ENCODE data around the gene CXCL16. TPM values are rescaled to one million over a fixed set of nuclear protein-coding genes. Genes with fewer than 3 reads are reported as not detected.
"Not testable (repeated sequence)": the region's sequence is repeated elsewhere in the genome, so short reads cannot be mapped to it uniquely, and the experiment has no call there.

CXCL16 gene
- total and polyA plus RNA-seq, 2 donors (not counting 1 experiment from before 2014, with no cell fraction given) = 0.83 to 2.0 TPM

- Histone ChIP-seq H3K4me3 (replicated peaks in 1 of 4; ENCODE audit: control extremely low read depth in 1 of 4, insufficient read depth in 1 of 4, low read depth in 3 of 4, low read length in 4 of 4) (peak overlapping the region in 1 of 4 experiments; percentile 98), H3K36me3 (ENCODE audit: control insufficient read depth, insufficient read depth, low read length) (no peaks in the 10 kb centered on the region), H4K20me1 (ENCODE audit: control insufficient read depth, extremely low read depth, insufficient read depth, low read length) (no peaks in the 10 kb centered on the region), H3K27ac (ENCODE audit: insufficient read depth, low read length) (no peak overlapping the region), H3K79me2 (ENCODE audit: control insufficient read depth, insufficient read depth, low read length) (peaks cover 12% of the 10 kb centered on the region), H3K27me3 (ENCODE audit: control insufficient read depth, insufficient read depth, low read length) (no peaks in the 10 kb centered on the region), H3K9me3 (ENCODE audit: control insufficient read depth, insufficient read depth, low read depth, low read length) (no peaks in the 10 kb centered on the region), H2AFZ (ENCODE audit: low read length) (no peak overlapping the region), H3K4me1 (ENCODE audit: control insufficient read depth, extremely low read depth, insufficient read depth, low read length) (peaks cover 6% of the 10 kb centered on the region), H3K4me2 (ENCODE audit: extremely low read depth, insufficient read depth, low read length) (no peak overlapping the region), H3K9ac (ENCODE audit: insufficient read depth, low read length) (no peak overlapping the region)
- TF ChIP-seq EZH2 (IDR thresholded peaks at IDR 0.05; ENCODE audit: low read length, missing control alignments) = no peak
- no peak for TF ChIP-seq CTCF (conservative IDR thresholded peaks at IDR 0.05 in 1 of 2, IDR thresholded peaks at IDR 0.05 in 1 of 2; ENCODE audit: low read depth in 1 of 2, low read length in 2 of 2)
- no peak for DNase-seq (ENCODE audit: low read depth in 2 of 2)
Observed at GRCh38 chr17:4704991-4705390, 34.7 kb downstream of the CXCL16 start.

DNA sequence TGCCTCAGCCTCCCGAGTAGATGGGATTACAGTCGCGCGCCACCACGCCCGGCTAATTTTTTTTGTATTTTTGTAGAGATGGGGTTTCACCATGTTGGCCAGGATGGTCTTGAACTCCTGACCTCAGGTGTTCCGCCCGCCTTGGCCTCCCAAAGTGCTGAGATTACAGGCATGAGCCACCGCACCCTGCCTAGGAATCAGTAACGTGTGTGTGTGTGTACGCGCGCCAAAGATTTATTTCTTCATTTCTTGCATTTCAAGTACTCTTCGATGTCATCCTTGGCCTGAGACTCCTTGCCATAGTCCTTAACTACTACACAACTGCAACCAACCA, 35.2 kb downstream of the CXCL16 start:
- Histone ChIP-seq H3K79me2 (ENCODE audit: control insufficient read depth, insufficient read depth, low read length) (peaks cover 12% of the 10 kb centered on the region), H3K27ac (ENCODE audit: insufficient read depth, low read length) (peak overlapping the region; percentile 80), H3K4me3 (replicated peaks in 1 of 4; ENCODE audit: control extremely low read depth in 1 of 4, insufficient read depth in 1 of 4, low read depth in 3 of 4, low read length in 4 of 4) (peak overlapping the region; percentile 85 to 98 (median 90))
- H3K27me3 ChIP-seq (ENCODE audit: control insufficient read depth, insufficient read depth, low read length); H3K36me3 ChIP-seq (ENCODE audit: control insufficient read depth, insufficient read depth, low read length); H3K9me3 ChIP-seq (ENCODE audit: control insufficient read depth, insufficient read depth, low read depth, low read length); H3K4me2 ChIP-seq (ENCODE audit: extremely low read depth, insufficient read depth, low read length); DNase-seq (ENCODE audit: low read depth in 2 of 2); H2AFZ ChIP-seq (ENCODE audit: low read length); H3K9ac ChIP-seq (ENCODE audit: insufficient read depth, low read length); H3K4me1 ChIP-seq (ENCODE audit: control insufficient read depth, extremely low read depth, insufficient read depth, low read length); H4K20me1 ChIP-seq (ENCODE audit: control insufficient read depth, extremely low read depth, insufficient read depth, low read length): not testable (repeated sequence)

DNA sequence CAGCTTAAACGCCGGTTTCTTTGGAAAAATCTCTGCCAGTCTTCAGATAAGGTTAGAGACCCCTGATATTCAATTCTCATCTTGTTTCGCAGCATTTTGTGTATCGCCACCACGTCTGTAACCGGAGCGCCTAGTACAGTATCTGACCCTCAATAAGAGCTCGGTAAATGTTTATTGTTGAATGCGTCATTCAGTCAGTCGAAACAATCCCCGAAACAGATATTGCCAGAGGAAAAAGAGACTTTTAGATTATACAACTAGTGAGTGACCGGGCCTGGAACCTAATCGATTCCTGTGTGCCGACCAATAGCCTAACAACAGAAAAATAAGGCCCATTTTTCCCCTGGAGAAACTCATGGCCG, 36.4 kb downstream of the CXCL16 start:
- Histone ChIP-seq H3K36me3 (ENCODE audit: control insufficient read depth, insufficient read depth, low read length) (no peaks in the 10 kb centered on the region), H4K20me1 (ENCODE audit: control insufficient read depth, extremely low read depth, insufficient read depth, low read length) (no peaks in the 10 kb centered on the region), H3K4me2 (ENCODE audit: extremely low read depth, insufficient read depth, low read length) (peak overlapping the region; percentile 57), H2AFZ (ENCODE audit: low read length) (peak overlapping the region; percentile 60), H3K79me2 (ENCODE audit: control insufficient read depth, insufficient read depth, low read length) (peaks cover 12% of the 10 kb centered on the region), H3K27ac (ENCODE audit: insufficient read depth, low read length) (peak overlapping the region; percentile 80), H3K9me3 (ENCODE audit: control insufficient read depth, insufficient read depth, low read depth, low read length) (no peaks in the 10 kb centered on the region), H3K9ac (ENCODE audit: insufficient read depth, low read length) (peak overlapping the region; percentile 87), H3K4me1 (ENCODE audit: control insufficient read depth, extremely low read depth, insufficient read depth, low read length) (peaks cover 6% of the 10 kb centered on the region), H3K27me3 (ENCODE audit: control insufficient read depth, insufficient read depth, low read length) (no peaks in the 10 kb centered on the region), H3K4me3 (replicated peaks in 1 of 4; ENCODE audit: control extremely low read depth in 1 of 4, insufficient read depth in 1 of 4, low read depth in 3 of 4, low read length in 4 of 4) (peak overlapping the region; percentile 85 to 98 (median 90))
- DNase-seq (ENCODE audit: low read depth in 2 of 2) = no peak
- no peak for TF ChIP-seq CTCF (conservative IDR thresholded peaks at IDR 0.05 in 1 of 2, IDR thresholded peaks at IDR 0.05 in 1 of 2; ENCODE audit: low read depth in 1 of 2, low read length in 2 of 2)
- TF ChIP-seq EZH2 (IDR thresholded peaks at IDR 0.05; ENCODE audit: low read length, missing control alignments) = no peak

Data from fibroblast of lung (primary cell).